Keratinocyte (primary cell): ENCODE measurements around the gene ANKS1A. TPM values are rescaled to one million over a fixed set of nuclear protein-coding genes. Genes with fewer than 3 reads are reported as not detected.

ENCODE experiments used
- DNase-seq: peaks from one replicate; pipeline ENCODE4 v3.0.0-alpha.2; 2011; ENCODE audit warnings: low read depth, missing footprints, low spot score
- FAIRE-seq: peaks from 2 replicates; lab custom pipeline; 2011; peaks lifted over from hg19 to GRCh38; lab: Jason Lieb, UNC
- H2AFZ ChIP-seq: 2 replicates; pipeline ENCODE4 v1.6.0; 2012; ENCODE audit warnings: low read length, control low read depth, inconsistent platforms; ENCODE audit not compliant: control insufficient read depth
- H3K27ac ChIP-seq: 2 replicates; pipeline ENCODE4 v1.5.1; 2011; ENCODE audit warnings: low read length; ENCODE audit not compliant: control insufficient read depth, insufficient read depth
- H3K27me3 ChIP-seq: 3 replicates; pipeline ENCODE4 v1.6.0; 2011; ENCODE audit warnings: low read length; ENCODE audit not compliant: control insufficient read depth, insufficient read depth; ENCODE audit errors: extremely low read depth
- H3K36me3 ChIP-seq, 2 experiments: 2 replicates in 1 of 2; 3 replicates in 1 of 2; pipeline ENCODE4 v1.5.1; 2011; ENCODE audit warnings: low read length in 2 of 2, mild to moderate bottlenecking in 1 of 2; ENCODE audit not compliant: control insufficient read depth in 2 of 2, insufficient read depth in 2 of 2; ENCODE audit errors: extremely low read depth in 1 of 2
- H3K4me1 ChIP-seq: 3 replicates; pipeline ENCODE4 v1.5.1; 2011; ENCODE audit warnings: low read length; ENCODE audit not compliant: control insufficient read depth, insufficient read depth; ENCODE audit errors: extremely low read depth
- H3K4me2 ChIP-seq: 3 replicates; pipeline ENCODE4 v1.6.0; 2011; ENCODE audit warnings: low read depth, low read length; ENCODE audit not compliant: control insufficient read depth, insufficient read depth; ENCODE audit errors: extremely low read depth
- H3K4me3 ChIP-seq, 3 experiments: fragments of 200-600 bp in 1 of 3; sonication (generic) in 1 of 3; 2 replicates in 2 of 3; 3 replicates in 1 of 3; pipeline ENCODE4 v1.5.1; 2011 to 2016; ENCODE audit warnings: low read length in 3 of 3, mild to moderate bottlenecking in 3 of 3, control low read depth in 2 of 3, inconsistent platforms in 1 of 3, low read depth in 1 of 3, mixed read lengths in 1 of 3, mixed run types in 1 of 3, moderate library complexity in 1 of 3; ENCODE audit not compliant: control insufficient read depth in 2 of 3, insufficient read depth in 2 of 3; ENCODE audit errors: extremely low read depth in 1 of 3
- H3K79me2 ChIP-seq: 2 replicates; pipeline ENCODE4 v1.6.0; 2012; ENCODE audit warnings: low read length; ENCODE audit not compliant: control insufficient read depth, insufficient read depth
- H3K9ac ChIP-seq: 3 replicates; pipeline ENCODE4 v1.6.0; 2011; ENCODE audit warnings: low read length; ENCODE audit not compliant: control insufficient read depth, insufficient read depth; ENCODE audit errors: extremely low read depth
- H3K9me1 ChIP-seq: 3 replicates; pipeline ENCODE4 v1.6.0; 2011; ENCODE audit warnings: low read length; ENCODE audit not compliant: control insufficient read depth, insufficient read depth; ENCODE audit errors: extremely low read depth
- H3K9me3 ChIP-seq: 2 replicates; pipeline ENCODE4 v1.5.1; 2012; ENCODE audit warnings: low read depth, low read length; ENCODE audit not compliant: control insufficient read depth
- H4K20me1 ChIP-seq: 3 replicates; pipeline ENCODE4 v1.6.0; 2011; ENCODE audit warnings: low read length; ENCODE audit not compliant: control insufficient read depth, insufficient read depth; ENCODE audit errors: extremely low read depth
- EZH2 ChIP-seq: IDR thresholded peaks from one replicate; pipeline ENCODE4 v1.6.1; 2012; ENCODE audit warnings: inconsistent platforms, mild to moderate bottlenecking, low read length, moderate library complexity
- dilution Hi-C: fragments of 300-500 bp; cut with MboI; formaldehyde crosslinking; loops from one replicate; pipeline ENCODE4 v1.7.0; 2020; ENCODE audit warnings: low sequenced_read_pairs; ENCODE audit not compliant: extremely low pct_ligation_motif_present
- polyA plus RNA-seq, 5 experiments: library from polyadenylated mRNA; depleted of rRNA in 3 of 5; stranded (reverse) in 3 of 5; stranded (forward) in 1 of 5; unstranded in 1 of 5; fragments of >200 nt; gene quantifications; 1 replicate in 1 of 5; 2 replicates in 3 of 5; 3 replicates in 1 of 5; pipeline versions ENCODE4 v1.2.1 to v1.2.3, GENCODE V29; 2011 to 2012; ENCODE audit warnings: missing spikeins in 2 of 5, low read depth in 1 of 5, low replicate concordance in 1 of 5
- TF ChIP-seq, protein P1 (sequence below), 3 experiments: IDR thresholded peaks in 1 of 3; conservative IDR thresholded peaks in 1 of 3; optimal IDR thresholded peaks in 1 of 3; 2 replicates in 2 of 3; 3 replicates in 1 of 3; pipeline versions ENCODE3 to v1.5.1; 2011; ENCODE audit warnings: low read length in 3 of 3, mild to moderate bottlenecking in 3 of 3, moderate library complexity in 2 of 3, control low read depth in 1 of 3, inconsistent platforms in 1 of 3; ENCODE audit not compliant: insufficient read depth in 2 of 3; ENCODE audit errors: extremely low read depth in 1 of 3

The ANKS1A gene
- polyA plus RNA-seq, 1 donor (not counting 4 experiments of a cell fraction or from before 2014, with no cell fraction given), result 8.6 TPM

DNA sequence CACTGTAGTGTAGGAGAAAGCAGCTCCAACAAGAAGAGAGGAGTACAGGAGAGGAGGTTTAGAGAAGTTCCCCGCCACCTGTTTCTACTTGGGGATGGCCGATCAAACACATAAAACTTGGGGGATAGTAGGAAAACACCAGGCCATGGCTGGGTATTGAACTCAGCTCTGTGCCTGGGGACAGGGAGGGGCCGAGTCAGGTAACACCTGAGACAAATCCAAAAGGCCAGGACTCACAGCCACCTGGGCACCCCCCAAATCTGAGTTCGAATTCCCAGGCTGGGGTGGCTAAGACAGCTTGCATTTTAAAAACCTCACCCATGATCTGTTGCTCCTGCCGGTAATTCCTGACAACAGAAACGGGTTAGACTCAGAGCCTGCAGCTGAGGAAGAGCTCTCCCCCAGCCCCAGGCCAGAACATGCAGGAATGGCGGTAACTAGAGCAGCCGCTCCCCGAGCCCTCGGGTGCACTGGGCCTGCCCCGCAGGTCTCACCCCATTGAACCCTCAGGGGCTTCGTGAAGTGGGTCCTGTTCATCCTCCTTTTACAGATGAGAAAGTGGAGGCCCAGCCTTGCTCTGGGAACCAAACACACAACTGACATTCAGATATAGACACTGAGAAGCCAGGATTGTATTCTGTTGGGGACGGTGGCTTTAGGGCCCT lies 191.1 kb downstream of the ANKS1A start:
- DNase-seq (no peak), FAIRE-seq (no peak)
- TF ChIP-seq EZH2, result no peak
- TF ChIP-seq, protein P1, sequence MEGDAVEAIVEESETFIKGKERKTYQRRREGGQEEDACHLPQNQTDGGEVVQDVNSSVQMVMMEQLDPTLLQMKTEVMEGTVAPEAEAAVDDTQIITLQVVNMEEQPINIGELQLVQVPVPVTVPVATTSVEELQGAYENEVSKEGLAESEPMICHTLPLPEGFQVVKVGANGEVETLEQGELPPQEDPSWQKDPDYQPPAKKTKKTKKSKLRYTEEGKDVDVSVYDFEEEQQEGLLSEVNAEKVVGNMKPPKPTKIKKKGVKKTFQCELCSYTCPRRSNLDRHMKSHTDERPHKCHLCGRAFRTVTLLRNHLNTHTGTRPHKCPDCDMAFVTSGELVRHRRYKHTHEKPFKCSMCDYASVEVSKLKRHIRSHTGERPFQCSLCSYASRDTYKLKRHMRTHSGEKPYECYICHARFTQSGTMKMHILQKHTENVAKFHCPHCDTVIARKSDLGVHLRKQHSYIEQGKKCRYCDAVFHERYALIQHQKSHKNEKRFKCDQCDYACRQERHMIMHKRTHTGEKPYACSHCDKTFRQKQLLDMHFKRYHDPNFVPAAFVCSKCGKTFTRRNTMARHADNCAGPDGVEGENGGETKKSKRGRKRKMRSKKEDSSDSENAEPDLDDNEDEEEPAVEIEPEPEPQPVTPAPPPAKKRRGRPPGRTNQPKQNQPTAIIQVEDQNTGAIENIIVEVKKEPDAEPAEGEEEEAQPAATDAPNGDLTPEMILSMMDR (optimal IDR thresholded peaks at IDR 0.05 in 1 of 3, IDR thresholded peaks at IDR 0.05 in 1 of 3, conservative IDR thresholded peaks at IDR 0.05 in 1 of 3; ENCODE audit: extremely low read depth in 1 of 3, insufficient read depth in 2 of 3, low read length in 3 of 3), result no peak
- Histone ChIP-seq H3K4me1 (peaks cover 62% of the 10 kb centered on the region), H3K4me2 (peak overlapping the region; percentile 79), H3K9ac (peak overlapping the region; percentile 63), H4K20me1 (no peaks in the 10 kb centered on the region), H3K79me2 (no peaks in the 10 kb centered on the region), H3K9me1 (peaks cover 2% of the 10 kb centered on the region), H3K4me3 (peak overlapping the region in 2 of 3 experiments; percentile 47 to 61), H3K27ac (peak overlapping the region; percentile 85), H2AFZ (no peak overlapping the region), H3K36me3 (peaks cover 8 to 11% of the 10 kb centered on the region in 2 experiments), H3K27me3 (no peaks in the 10 kb centered on the region), H3K9me3 (no peaks in the 10 kb centered on the region)
- dilution Hi-C loops, result no loop called here

DNA sequence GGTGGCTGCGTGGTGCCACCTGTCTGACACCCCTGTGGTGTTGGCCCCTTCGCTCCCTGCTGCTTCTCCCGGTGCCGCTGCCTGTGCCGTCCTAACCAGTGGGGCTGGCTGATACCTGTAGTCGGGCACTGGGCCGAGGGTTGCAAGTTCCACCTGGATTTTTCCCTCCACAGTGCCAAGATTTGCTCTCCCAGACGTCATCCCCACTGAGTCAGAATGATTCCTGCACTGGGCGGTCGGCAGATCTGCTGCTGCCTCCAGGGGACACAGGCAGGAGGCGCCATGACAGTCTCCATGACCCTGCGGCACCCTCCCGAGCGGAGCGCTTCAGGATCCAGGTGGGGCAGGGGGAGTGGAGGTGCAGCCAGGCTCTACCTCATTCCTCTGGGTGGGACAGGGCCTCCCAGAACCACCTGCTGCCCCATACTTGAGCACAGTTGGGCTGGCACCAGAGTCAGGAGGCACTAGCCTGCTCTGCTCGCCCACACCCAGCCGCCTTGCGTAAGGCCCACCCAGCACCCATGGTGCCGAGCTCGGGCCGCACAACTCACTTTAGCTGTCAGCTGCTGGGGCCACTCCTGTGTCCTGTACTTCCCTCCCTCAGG lies 191.9 kb downstream of the ANKS1A start:
- dilution Hi-C loops, result no loop called here
- H3K9me3 ChIP-seq, result no peaks in the 10 kb centered on the region
- peak; percentile 74 for DNase-seq
- peak; percentile 88 for FAIRE-seq
- peak overlapping the region; percentile 85 for H3K27ac ChIP-seq
- H3K4me3 ChIP-seq, result peak overlapping the region in 2 of 3 experiments; percentile 47 to 61
- H2AFZ ChIP-seq, result peak overlapping the region; percentile 74
- peaks cover 61% of the 10 kb centered on the region for H3K4me1 ChIP-seq
- peaks cover 2% of the 10 kb centered on the region for H3K9me1 ChIP-seq
- H3K4me2 ChIP-seq, result peak overlapping the region; percentile 79
- H3K36me3 ChIP-seq, result peaks cover 8 to 11% of the 10 kb centered on the region in 2 experiments
- H3K27me3 ChIP-seq, result no peaks in the 10 kb centered on the region
- H3K79me2 ChIP-seq, result no peaks in the 10 kb centered on the region
- peak overlapping the region; percentile 63 for H3K9ac ChIP-seq
- H4K20me1 ChIP-seq, result no peaks in the 10 kb centered on the region
- no peak for TF ChIP-seq EZH2
- TF ChIP-seq, protein P1 (optimal IDR thresholded peaks at IDR 0.05 in 1 of 3, IDR thresholded peaks at IDR 0.05 in 1 of 3, conservative IDR thresholded peaks at IDR 0.05 in 1 of 3; ENCODE audit: extremely low read depth in 1 of 3, insufficient read depth in 2 of 3, low read length in 3 of 3), result peak in 2 of 3 experiments; percentile 45 to 51
